ENCODE results near the gene PLXNA1. TPM values are rescaled to one million over a fixed set of nuclear protein-coding genes. Genes with fewer than 3 reads are reported as not detected.

PLXNA1 gene
- total RNA-seq, 1 experiment from 2014 or later = 30.3 TPM

DNA sequence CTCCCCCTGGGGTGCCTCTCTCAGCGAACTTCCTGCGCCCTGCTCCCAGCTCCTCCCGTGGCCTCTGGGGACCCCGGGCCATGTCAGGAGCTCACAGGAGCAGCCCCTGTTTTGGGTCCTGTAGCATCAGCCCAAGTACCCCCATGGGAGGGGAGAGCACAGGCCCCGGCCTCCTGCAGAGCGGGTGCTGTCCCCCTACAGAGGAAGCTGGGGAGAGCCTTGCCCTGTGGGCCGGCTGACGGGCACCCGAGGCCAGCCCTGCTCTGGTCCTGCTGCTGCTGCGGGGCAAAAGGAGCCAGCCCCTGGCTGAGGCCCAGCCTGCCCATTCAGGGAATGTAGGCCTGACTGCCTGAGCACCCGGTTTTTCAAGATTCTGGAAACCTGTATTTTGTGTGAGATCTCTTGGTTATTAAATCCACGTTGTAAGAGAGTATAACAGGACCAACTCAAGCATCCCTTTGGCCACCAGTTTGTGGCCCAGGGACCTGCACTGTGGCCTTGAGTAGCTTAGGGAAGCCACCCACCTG is 12.4 kb downstream of the PLXNA1 start:
- no peak overlapping the region for H2AFZ ChIP-seq (ENCODE audit: low read depth, low read length, poor library complexity, severe bottlenecking)
- ChIA-PET RAD21 (ENCODE audit: low non-redundant PET in 1 of 2, low total read pairs in 2 of 2, uncharacterized antibody in 2 of 2, unreplicated experiment in 2 of 2) (no interaction called here), POLR2A (no interaction called here), CTCF (interaction anchor here (2.1 kb wide), 1 partner anchor 13 kb away, joined by 6 read pairs; the partner anchor contains the start of gene PLXNA1)
- no peak overlapping the region for H3K27ac ChIP-seq (ENCODE audit: low read depth, low read length)
- H3K79me2 ChIP-seq (ENCODE audit: insufficient read depth, low read length) = peaks cover 45% of the 10 kb centered on the region; the same call in 1 of the 2 replicates
- no peak overlapping the region for H3K9ac ChIP-seq (ENCODE audit: low read length)
- TF ChIP-seq CEBPB (IDR thresholded peaks at IDR 0.05; ENCODE audit: low read depth) = no peak
- TF ChIP-seq POLR2A (IDR thresholded peaks at IDR 0.05; ENCODE audit: borderline replicate concordance, extremely low read depth, insufficient read depth, insufficient read length) = no peak
- no peak for TF ChIP-seq SIN3A (IDR thresholded peaks at IDR 0.05; ENCODE audit: low read depth)
- TF ChIP-seq, protein P1, sequence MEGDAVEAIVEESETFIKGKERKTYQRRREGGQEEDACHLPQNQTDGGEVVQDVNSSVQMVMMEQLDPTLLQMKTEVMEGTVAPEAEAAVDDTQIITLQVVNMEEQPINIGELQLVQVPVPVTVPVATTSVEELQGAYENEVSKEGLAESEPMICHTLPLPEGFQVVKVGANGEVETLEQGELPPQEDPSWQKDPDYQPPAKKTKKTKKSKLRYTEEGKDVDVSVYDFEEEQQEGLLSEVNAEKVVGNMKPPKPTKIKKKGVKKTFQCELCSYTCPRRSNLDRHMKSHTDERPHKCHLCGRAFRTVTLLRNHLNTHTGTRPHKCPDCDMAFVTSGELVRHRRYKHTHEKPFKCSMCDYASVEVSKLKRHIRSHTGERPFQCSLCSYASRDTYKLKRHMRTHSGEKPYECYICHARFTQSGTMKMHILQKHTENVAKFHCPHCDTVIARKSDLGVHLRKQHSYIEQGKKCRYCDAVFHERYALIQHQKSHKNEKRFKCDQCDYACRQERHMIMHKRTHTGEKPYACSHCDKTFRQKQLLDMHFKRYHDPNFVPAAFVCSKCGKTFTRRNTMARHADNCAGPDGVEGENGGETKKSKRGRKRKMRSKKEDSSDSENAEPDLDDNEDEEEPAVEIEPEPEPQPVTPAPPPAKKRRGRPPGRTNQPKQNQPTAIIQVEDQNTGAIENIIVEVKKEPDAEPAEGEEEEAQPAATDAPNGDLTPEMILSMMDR (IDR thresholded peaks at IDR 0.05 in 2 of 3, conservative IDR thresholded peaks at IDR 0.05 in 1 of 3; ENCODE audit: borderline replicate concordance in 1 of 3, insufficient read depth in 1 of 3, low read depth in 2 of 3, low read length in 2 of 3) = no peak
- TF ChIP-seq SRF (IDR thresholded peaks at IDR 0.05; ENCODE audit: low read depth) = no peak
- no peak for TF ChIP-seq RAD21 (IDR thresholded peaks at IDR 0.05; ENCODE audit: low read depth)
- TF ChIP-seq TCF7L2 (IDR thresholded peaks at IDR 0.05; ENCODE audit: borderline replicate concordance, extremely low read depth, insufficient read depth, insufficient read length) = no peak
- no peak for TF ChIP-seq CBX3 (IDR thresholded peaks at IDR 0.05; ENCODE audit: low read depth)
- no peak for TF ChIP-seq ZFX (IDR thresholded peaks at IDR 0.05)
- no peak for TF ChIP-seq POLR2AphosphoS5 (IDR thresholded peaks at IDR 0.05; ENCODE audit: low read depth, low read length)
- TF ChIP-seq EZH2 (IDR thresholded peaks at IDR 0.05) = no peak
- TF ChIP-seq, protein P2, sequence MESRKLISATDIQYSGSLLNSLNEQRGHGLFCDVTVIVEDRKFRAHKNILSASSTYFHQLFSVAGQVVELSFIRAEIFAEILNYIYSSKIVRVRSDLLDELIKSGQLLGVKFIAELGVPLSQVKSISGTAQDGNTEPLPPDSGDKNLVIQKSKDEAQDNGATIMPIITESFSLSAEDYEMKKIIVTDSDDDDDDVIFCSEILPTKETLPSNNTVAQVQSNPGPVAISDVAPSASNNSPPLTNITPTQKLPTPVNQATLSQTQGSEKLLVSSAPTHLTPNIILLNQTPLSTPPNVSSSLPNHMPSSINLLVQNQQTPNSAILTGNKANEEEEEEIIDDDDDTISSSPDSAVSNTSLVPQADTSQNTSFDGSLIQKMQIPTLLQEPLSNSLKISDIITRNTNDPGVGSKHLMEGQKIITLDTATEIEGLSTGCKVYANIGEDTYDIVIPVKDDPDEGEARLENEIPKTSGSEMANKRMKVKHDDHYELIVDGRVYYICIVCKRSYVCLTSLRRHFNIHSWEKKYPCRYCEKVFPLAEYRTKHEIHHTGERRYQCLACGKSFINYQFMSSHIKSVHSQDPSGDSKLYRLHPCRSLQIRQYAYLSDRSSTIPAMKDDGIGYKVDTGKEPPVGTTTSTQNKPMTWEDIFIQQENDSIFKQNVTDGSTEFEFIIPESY (IDR thresholded peaks at IDR 0.05; ENCODE audit: extremely low read depth, insufficient replicate concordance, low read length) = no peak
- TF ChIP-seq EGR1 (IDR thresholded peaks at IDR 0.05; ENCODE audit: low read depth) = no peak
- TF ChIP-seq ZNF274 (IDR thresholded peaks at IDR 0.05; ENCODE audit: low read depth, low read length) = no peak
- no peak for TF ChIP-seq EZH2phosphoT487 (IDR thresholded peaks at IDR 0.05; ENCODE audit: borderline replicate concordance)
- TF ChIP-seq, protein P3, sequence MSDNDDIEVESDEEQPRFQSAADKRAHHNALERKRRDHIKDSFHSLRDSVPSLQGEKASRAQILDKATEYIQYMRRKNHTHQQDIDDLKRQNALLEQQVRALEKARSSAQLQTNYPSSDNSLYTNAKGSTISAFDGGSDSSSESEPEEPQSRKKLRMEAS (IDR thresholded peaks at IDR 0.05) = no peak
- no peak for TF ChIP-seq YY1 (IDR thresholded peaks at IDR 0.05; ENCODE audit: extremely low read depth, insufficient replicate concordance, low read depth, low read length)
- TF ChIP-seq JUND (IDR thresholded peaks at IDR 0.05) = no peak
- H3K4me2 ChIP-seq (ENCODE audit: low read length) = no peak overlapping the region
- no peaks in the 10 kb centered on the region for H3K9me2 ChIP-seq (ENCODE audit: insufficient read depth)
- no peaks in the 10 kb centered on the region for H3K4me1 ChIP-seq (ENCODE audit: control insufficient read depth in 1 of 2, insufficient read depth in 2 of 2, low read length in 2 of 2)
- H3K9me3 ChIP-seq (ENCODE audit: control insufficient read depth in 1 of 2, insufficient read depth in 1 of 2, low read depth in 1 of 2, low read length in 2 of 2) = no peaks in the 10 kb centered on the region
- no TSS peak for BruUV-seq (replicated peaks)
- no peaks in the 10 kb centered on the region for H4K20me1 ChIP-seq (ENCODE audit: insufficient read depth)
- no peaks in the 10 kb centered on the region for H3K27me3 ChIP-seq (ENCODE audit: insufficient read depth, low read length)
- ATAC-seq = no peak
- H3K4me3 ChIP-seq (replicated peaks in 1 of 2; ENCODE audit: low read depth in 1 of 2, low read length in 2 of 2) = no peak overlapping the region
- peaks cover 0 to 4% of the 10 kb centered on the region in 2 experiments; a peak in 2 of 4 replicates for H3K36me3 ChIP-seq (ENCODE audit: control insufficient read depth in 1 of 2, insufficient read depth in 2 of 2, low read length in 2 of 2)
- no peak for DNase-seq (ENCODE audit: low read depth, low spot score)
- intact Hi-C loops (cut with micrococcal nuclease) = no loop called here
